Endothelial cell of hepatic sinusoid (primary cell): ENCODE data around the gene DEPP1.

ENCODE experiments used
- in situ Hi-C: cut with HindIII; loops from 2 replicates; pipeline ENCODE4 v1.10.0; 2017; ENCODE audit warnings: low sequenced_read_pairs

DEPP1 gene

DNA sequence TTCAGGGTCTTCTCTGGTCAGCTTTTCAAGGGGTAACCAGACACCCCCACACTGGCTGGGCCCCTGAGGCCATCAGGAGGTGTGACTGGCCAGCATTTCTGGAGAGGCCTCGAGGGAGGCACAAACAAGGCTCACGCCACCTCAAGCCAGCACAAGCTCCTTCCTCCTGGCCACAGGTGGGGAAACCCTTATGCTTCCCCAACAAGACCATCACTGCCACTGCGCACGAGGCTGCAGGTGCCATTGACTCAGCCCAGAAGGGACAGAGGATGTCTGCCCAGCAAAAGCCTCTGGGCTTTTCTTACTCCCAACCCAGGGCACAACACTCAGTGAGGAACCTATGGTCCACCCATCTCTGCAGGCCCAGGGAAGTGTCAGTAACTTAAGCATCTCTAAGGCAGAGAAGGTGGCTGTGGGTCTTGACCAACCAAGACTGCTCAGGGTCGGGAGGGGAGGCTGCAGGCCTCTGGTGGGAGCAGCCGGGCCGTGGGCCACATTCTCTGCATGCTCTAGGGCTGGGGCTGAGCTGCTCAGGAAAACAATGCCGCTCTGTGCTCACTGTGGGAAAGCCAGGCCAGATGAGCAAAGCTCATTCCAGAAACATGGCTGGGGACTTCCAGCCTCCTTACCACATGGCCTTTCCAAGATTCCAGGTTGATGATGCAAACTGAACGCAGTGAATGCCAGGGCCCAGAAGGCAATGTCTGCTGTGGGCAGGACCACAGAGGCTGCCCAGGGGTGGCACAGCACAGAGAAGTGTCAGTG lies 43.2 kb downstream of the DEPP1 start:
- in situ Hi-C loops = no loop called here

DNA sequence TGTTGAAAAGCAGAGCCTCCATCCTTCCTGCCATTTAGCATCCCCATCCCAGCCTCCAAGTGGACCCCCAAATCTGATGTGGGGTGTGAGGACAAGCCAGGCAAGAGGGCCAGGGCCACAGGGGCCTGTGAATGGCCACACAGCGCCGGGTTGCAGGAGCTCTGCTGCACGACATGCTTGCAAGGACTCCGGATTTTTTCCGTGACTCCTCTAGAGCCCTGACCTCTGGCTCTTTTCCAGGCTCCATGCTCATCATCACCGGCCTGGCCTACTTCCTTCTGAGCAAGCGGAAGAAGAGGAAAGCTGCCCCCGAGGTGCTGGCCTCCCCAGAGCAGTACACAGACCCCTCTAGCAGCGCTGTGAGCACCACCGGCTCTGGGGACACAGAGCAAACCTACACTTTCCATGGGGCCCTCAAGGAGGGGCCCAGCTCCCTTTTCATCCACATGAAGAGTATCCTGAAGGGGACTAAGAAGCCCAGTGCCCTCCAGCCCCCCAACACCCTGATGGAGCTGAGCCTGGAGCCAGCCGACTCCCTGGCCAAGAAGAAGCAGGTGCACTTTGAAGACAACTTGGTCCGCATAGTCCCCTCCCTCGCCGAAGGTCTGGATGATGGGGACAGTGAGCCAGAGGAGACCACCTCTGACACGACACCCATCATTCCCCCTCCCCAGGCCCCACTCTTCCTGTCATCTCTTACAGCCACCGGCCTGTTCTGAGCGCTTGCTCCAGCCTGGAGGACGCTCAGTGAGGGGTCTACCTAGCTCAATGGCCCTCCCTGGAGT lies 44.0 kb downstream of the DEPP1 start:
- in situ Hi-C loops = no loop called here

DNA sequence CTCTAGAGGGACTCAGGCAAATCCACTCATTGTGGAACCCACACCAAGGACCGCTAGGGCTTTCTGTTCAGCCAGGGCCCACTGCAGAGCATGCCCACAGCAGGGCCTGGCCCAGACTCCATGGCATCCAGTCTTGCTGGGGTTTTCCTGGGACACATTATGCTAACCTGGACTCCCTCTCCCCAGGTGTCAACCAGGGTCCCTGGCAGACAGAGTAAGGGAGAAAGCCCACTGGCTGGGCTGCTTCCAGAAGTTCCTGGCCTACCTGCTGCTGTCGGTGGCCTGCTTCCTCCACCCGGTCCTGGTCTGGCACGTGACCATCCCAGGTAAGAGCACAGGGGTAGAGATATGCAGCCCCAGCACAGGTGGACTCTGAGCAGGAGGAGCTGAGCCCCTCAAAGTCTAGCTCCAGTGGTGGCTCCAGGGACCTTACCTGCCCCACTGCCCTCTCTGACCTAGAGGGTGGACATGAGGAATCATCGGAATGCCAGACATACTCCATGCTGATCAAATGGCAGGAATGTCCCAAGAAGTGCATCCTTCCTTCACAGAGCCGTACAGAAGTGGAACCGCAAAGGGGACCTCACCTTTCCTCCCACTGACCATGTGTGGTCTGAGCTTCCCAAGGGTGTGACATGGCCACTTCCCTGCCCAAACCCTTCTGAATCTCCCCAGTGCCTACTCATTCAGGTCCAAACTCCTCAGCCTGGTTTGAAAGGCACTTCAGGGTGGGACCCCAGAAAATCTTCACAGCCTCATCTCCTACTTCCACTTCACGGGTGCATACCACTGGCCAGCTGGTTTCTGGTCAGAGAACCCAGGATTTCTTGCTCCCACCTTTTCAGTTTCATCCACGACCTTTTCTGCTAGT lies 44.9 kb downstream of the DEPP1 start:
- in situ Hi-C loops = no loop called here

DNA sequence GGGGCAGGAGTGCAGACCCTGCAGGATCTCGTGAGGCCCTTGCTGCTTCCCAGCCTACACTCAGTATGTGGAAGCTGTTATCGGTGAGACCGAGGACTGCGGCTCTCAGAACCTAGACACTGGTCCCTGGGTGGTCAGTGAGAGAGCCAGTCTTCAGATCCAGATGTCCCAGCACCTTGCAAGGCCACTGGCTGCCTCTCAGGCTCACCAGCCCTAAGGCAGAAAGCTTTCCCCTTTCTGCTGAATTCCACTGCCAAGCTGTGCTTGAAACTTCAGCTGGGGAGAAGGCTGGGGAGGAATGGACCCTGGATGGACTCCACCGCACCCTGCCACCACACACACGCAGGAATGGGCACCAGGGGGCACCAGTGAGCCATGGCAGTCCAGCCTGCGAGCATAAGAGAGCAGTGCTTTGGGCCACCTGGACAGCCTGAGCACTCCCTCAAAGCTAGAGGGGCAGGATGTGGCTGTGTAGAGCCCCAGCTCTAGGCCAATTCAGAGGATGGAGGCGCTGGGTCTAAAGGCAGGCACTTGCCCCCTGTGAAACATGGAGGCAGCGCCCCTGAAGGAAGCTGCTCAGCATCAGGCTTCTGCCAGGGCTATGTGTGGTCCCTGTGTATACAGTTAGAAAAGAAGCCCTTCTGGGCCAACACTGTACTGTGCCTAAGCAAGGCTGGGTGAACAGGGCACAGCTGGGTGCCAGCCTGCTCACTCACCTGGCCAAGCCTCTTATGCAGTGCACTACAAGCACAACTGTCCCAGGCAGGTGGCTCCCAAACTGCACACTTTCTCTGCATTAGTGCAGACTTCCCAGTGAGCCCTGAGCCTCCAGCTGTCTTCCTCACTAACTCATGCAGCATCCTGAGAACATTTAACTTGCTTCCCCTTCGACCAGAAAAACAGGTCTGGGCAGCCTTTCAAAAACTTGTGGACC lies 45.8 kb downstream of the DEPP1 start:
- in situ Hi-C loops = no loop called here

DNA sequence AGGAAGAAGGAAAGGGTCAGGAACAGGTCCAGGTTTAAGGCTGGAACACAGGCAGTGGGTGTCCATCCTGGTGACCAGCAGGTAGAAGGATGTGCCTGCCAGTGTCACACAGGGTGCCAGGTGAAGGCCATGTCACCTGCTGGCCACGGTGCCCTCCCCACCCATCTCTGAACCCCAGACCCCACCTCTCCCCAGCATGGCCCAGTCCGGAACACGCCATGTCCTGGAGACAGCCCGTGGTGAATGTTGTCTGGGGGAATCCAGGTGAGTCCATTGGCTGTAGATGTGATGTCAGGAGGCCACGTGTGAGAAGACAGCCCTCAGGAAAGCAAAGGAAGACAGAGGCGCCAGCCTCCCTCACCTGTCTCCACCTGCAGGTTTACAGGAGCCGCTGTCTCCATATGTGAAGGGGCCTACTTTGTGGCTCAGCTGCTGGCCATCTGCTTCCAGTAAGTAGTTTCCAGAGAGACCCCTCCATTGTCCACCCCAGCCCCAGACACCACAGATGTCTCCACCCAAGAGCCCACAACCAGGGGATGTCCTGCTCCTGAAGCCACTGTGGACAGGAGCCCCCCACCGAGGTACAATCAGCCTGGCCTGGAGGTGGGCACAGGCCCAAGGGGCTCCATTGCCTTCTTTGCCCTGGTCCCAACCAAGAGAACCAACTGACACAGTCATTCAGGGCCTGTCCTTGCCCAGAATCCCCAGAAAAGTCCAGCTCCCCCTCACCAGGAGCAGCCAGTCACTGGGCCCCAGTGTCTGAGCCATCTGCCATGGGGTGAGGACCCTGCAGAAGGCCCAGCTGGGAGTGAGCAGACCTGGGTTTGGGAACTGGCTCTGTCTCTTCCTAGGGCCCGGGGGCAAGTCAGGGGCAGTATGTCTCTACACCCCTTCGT lies 46.7 kb downstream of the DEPP1 start:
- in situ Hi-C loops = no loop called here

DNA sequence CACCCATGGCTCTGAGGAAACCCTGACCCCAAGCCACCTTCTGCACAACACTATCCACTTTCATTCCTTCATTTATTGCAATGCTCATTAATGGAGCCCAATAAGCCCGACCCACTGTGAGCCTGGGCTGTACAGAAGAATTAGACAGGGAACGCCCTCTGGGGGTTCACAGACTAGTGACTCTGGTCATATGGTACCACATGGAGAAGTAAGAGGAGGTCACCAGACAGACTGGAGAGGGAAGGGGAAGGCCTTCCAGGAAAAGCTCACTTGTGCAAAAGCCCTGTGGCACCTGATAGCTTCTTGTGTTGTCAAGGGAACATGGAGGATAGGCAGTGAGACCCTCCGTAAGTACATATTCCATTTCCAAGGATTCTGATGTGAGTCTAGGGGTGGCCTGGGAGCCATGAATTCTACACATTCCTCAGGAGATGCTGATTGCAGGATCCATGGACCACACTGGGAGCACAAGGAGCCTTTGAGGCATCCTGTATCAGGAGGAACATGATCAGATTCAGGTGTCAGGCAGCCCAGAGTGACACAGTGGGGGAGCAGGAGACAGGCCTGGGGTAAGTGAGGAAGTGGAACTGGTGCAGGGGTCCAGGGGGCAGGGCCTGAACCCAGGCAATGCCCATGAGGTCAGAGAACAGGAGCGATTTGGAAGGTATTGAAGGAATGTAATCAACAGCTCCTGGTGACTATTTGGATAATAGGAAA lies 47.5 kb downstream of the DEPP1 start:
- in situ Hi-C loops = no loop called here

DNA sequence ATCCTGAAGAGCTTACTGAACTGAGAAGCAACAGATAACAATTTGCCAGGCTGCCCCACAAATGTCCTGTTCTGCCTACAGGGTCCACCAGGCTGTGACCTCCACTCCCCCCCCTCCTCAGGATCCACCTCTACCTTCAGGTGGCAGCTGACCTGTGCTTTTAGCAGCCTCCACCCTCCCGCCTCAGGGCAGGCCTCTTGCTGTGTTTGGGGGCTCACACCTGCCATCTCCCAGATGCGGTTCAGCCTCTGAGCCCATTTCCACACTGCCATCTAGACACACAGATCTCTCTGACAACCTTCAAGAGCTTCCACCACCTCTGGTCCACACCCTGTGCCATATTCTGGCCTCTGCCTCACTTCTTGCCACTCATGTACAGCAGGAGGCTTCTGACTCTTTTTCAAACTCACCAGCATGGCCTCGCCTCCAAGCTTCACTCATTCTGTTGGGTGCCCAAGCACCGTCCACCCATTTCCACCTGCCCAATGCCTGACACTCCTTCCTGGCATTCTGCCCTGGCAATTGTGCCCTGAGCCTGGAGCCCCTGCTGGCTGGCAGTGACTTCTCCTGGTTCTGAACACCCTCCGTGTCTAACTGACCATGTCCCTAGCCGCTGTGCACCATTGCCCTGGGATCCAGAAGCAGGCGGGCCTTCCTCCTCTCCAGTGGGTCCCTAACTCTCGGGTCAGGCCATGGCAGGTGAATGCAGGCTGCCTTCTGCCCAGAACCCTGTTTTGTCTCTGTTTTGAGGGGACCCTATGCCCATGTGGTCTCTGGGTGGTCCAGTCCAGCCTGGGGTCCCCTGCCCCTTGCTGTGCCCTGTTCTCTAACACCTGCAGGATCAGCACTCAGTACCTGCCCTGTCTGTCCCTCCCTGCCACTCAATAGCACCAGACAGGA lies 49.0 kb downstream of the DEPP1 start:
- in situ Hi-C loops = no loop called here

DNA sequence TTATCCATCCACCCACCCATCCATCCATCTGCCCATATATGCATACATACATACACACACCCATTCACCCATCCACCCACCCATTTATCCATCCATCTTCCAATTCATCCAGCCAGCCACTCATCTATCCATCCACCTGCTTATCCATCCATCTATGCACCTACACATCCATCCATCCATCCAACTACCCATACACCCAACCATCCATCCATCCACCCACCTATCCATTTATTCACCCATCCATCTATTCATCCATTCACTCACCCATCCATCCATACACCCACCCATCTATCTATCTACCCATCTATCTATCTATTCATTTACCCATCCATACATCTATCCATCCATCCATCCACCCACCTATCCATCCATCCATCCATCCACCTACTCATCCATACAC lies 50.1 kb downstream of the DEPP1 start:
- in situ Hi-C loops = no loop called here

DNA sequence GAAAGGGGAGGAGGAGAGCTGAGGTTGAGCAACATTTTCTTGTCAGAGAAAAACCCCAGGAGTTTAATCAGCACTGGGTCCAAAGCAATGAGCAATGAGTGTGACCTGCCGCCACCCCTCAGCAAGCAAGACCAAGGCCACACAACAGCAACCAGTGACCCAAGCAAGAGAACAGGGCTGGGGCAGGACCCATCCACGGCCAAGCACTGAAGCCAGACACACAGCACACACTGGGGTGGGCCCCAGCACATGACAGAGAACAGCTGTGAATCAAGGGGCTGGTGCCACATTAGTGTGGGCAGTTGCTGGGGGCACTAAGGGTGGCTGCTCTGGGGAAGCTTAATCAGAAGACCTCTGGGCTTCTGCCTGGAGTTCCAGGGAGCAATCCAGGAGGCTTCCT lies 51.3 kb downstream of the DEPP1 start:
- in situ Hi-C loops = no loop called here

DNA sequence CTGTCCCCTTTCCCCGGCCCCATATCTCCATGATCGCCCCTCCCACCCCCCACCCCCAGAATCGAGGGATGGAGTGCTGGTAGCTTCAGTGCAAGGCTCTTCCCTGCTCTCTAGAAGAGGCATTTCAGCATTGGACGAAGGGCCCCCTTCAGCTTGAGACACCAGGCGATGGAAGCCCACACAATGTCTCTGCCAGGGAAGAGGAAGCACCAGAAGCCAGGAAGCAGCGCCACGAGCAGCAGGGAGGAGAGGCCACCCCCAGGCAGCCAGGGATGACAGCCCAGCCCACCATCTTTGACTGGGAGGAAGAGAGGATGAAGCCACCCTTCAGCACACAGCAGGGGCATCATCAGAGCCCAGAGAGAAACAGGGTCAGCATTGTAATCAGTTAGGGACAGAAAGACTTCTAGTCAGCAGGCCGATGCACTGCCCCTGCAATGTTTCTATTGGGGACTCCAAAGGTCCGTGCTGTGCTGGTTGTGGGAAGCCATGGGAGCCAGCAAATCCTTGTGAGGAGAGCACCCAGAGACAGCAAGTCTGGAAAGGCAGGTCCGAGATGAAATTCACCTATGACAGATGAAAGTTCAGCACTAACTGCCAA lies 51.8 kb downstream of the DEPP1 start:
- in situ Hi-C loops = no loop called here
